Hematopoietic multipotent progenitor cell treated with erythropoietin and hydrocortisone succinate and interleukin-3 and kit ligand, for 4 days (in vitro differentiated cells): Measurements from ENCODE around the gene SCN8A.
"Not testable (repeated sequence)": the region's sequence is repeated elsewhere in the genome, so short reads cannot be mapped to it uniquely, and the experiment has no call there.

Source experiments
- DNase-seq: peaks from one replicate; pipeline ENCODE4 v3.0.0-alpha.2; 2015

Gene SCN8A

DNA sequence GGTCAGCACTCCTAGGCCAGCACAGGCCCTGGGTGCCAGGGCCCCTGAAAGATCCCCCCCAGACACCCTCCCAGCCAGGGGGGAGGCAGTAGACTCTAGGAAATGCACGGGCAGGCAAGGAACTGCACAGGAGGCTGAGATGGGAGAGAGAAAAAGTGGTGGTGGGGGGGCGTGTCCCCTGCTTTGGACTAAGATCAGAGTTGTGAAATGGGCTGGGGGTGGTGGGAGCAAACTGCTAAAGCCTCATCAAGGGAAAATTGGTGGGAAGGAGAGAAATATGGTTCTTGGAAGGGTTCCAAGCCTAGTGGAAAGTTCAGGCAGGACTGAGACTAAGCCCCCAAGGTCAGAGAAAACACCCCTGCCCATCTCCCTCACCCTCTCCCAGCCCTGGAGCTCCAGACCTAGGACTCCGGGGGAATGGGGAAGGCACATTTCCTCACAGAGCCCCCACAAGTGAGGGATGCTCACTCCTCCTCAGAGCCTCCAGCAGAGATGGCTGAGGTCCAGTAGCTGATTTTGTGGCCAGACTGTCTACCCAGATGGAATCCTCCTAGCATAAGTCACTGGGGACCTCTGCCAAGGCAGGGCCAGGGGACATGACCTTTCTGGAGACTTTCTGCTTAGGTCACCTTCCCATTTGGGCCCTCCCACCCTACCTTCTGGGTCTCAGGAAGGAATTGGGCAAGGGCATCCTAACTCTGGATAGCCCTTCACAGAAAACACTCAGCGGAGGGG lies 227.7 kb downstream of the SCN8A start:
- no peak for DNase-seq

DNA sequence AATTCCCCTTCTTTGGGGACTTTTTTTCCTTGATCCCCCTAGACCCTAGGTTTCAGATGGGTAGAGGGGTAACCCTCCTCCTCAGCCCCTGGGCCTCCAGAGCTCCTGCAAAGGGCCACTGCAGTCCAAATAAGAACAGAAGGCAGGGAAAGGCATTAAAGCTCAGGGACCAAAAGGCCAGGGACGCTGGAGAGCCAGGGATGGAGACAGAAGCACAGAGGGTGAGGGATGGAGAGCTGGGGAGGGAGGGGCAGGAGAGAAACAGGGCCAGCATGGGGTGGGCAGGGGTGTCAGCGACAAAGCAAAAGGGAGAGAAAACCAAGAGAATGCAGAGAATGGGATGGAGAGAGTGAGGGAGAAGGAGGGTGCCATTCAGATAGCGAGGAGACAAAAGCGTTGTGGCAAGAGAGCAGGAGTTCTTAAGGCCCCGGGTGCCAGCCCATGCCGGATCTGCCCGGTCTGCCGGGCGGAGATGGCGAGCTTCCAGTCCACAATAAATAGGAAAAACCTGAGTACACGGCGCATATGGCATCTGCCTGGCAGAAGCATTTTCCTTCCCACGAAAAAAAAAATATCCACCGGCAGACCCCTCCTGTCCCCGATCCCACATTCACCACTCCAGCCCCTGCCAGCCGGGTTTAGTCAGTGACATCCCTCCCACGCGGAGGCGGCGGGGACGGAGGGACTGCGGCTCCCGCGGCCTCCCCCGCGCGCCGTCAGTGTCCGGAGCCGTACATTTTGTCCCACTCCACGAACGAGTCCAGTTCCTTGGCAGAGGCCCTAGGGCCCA lies 228.9 kb downstream of the SCN8A start:
- DNase-seq, result peak; percentile 14

DNA sequence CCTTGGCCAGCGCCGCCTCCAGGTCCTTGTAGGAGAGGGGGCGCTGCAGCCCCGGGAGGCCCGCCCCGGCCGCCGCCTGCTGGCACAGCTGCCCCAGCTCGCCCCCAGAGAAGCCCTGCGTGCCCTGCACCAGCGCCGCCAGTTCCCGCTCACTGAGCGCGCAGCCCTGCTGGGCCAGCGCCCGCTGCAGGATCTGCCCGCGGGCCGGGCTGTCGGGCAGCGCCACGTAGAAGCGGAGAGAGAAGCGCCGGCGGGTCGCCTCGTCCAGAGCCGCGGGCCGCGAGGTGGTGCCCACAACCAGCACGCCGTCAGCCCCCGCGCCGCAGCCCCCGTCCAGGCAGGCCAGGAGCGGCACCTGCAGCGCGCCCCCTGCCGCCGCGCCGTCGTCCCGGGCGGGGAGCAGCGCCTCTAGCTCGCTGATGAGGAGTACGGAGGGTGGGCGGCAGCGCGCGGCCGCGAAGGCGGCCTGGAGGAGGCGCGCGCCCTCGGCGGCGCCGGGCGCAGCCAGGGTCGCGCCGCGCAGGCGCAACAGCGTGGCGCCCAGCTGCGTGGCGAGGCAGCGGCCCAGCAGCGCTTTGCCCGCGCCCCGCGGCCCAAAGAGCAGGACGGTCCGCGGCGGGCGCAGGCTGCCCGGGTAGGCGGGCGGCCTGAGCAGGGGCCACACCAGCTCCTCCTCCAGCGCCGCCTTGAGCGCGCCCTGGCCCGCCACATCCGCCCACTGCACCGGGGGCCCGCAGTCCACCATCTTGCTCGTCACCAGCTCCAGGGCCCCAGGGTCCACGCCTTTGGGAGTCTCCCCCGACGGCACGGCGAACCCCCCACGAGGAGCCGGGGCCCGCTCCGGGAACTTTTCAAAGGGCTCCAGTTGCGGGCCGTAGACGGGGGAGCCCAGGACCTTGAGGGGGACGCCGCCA lies 229.8 kb downstream of the SCN8A start:
- peak; percentile 86 for DNase-seq

GRCh38 chr12:51821440-51822260 lies 230.6 kb downstream of the SCN8A start:
- peak; percentile 28 for DNase-seq

GRCh38 chr12:51822261-51822616 lies 231.2 kb downstream of the SCN8A start:
- DNase-seq, result no peak

DNA sequence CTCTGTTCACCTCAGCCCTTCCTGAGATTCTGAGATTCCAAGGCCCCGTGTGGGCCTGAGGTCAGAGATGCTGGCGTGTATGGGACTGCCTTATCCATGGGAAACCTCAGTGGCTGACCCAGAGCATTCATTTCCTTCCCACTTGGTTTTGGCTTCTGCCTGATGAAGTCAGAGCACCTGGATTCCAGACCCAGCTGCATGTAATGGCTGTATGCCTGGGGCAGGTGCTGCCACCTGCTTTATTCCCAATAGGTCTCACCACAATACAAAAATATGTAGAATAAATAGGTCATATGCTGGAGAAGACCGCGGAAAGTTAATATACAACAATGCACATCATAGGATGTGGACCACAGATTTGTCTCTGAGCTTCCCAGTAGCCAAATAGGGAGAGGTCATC lies 231.9 kb downstream of the SCN8A start:
- DNase-seq, result no peak

- DNase-seq, result peak; percentile 80
Measured at GRCh38 chr12:51823875-51824565, 233.0 kb downstream of the SCN8A start.

- DNase-seq, result no peak
Measured at GRCh38 chr12:51825216-51825615, 234.2 kb downstream of the SCN8A start.

- DNase-seq, result no peak
Measured at GRCh38 chr12:51826881-51827280, 235.8 kb downstream of the SCN8A start.

- peak; percentile 74 for DNase-seq
Measured at GRCh38 chr12:51827925-51828818, 237.1 kb downstream of the SCN8A start.

- no peak for DNase-seq
Measured at GRCh38 chr12:51829011-51829481, 238.0 kb downstream of the SCN8A start.

GRCh38 chr12:51829641-51830040 lies 238.6 kb downstream of the SCN8A start:
- DNase-seq, result no peak

DNA sequence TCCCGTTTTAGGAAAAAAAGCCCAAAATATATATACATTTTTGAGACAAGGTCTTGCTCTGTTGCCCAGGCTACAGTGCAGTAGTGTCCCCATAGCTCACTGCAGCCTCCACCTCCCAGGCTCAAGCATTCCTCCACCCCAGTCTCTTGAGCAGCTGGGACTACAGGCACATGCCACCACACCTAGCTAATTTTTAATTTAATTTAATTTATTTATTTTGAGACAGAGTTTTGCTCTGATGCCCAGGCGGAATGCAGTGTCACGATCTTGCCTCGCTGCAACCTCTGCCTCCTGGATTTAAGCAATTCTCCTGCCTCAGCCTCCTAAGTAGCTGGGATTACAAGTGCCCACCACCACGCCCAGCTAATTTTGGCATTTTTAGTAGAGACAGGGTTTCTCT lies 240.8 kb downstream of the SCN8A start:
- not testable (repeated sequence) for DNase-seq

- DNase-seq, result peak; percentile 71
Measured at GRCh38 chr12:51832354-51833107, 241.5 kb downstream of the SCN8A start.

DNA sequence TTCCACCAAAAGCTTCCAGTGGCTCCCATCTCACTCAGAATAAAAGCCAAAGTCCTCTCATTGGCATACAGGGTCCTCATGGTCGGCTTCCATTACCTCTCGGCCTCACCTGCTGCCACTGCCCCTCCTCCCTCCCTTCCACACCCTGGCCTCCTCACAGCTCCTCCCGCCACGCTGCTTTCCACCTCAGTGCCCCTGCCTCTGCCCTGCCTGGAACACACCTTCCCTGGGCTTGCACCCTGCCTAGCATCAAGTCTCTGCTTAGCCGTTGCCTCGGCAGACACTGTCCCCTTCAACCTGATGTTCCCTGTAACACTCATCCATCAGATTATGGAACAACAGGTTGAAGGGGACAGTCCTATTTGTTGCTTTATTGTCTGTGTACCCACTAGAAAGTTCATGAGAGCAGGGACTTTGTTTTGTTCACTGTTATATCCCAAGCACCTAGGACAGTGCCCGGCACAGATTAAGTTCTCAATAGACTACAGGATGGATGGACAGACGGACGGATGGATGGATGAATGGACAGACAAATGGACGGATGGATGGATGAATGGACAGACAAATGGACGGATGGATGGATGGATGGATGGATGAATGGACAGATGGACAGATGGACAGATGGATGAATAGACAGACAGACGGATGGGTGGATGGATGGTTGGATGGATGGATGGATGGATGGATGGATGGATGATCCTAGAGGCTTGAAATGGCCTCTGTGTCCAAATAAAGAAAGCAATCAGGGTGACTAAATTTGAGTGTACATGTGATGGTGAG lies 242.6 kb downstream of the SCN8A start:
- DNase-seq, result no peak

DNA sequence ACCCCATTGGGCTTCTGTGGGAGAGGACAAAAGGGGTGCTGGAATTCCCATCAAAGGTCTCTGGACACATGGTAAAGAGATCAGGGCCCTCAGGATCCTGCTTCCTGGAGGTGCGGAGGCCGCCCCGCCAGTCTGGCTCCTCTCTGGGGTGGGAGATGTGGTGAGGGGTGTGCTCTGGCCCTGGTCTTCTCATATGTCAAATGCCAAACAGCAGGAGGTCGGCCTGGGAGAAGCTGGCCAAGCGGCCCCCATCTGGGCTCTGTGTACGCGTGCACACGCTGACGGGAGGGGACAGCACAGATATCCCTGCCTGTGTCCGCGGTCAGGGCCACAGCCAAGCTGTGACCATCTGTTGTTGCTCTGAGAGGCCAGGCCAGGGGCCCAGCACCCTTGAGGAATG lies 243.4 kb downstream of the SCN8A start:
- DNase-seq, result no peak

GRCh38 chr12:51836041-51836826 lies 245.2 kb downstream of the SCN8A start:
- no peak for DNase-seq

DNA sequence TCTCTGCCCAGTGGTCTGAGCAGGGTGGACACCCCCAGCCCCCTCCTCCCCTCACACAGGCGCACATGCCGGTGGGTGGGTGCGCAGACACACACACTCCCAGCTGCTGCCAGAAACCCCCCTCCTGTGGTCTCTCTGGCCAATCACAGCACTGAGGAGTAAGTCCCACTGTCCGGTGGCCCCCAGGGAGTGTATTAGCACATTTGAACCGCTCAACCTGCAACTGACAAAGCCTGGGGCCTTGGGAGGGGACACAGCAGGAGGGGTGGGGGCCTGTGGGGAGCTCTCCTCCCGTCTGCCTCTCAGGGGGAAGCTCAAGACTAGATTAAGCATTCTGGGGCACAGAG lies 245.8 kb downstream of the SCN8A start:
- DNase-seq, result no peak
